Psoas muscle (tissue), 8 donors: Measurements from ENCODE around the gene LRBA. TPM values are rescaled to one million over a fixed set of nuclear protein-coding genes. Genes with fewer than 3 reads are reported as not detected.
"Not testable (repeated sequence)": the region's sequence is repeated elsewhere in the genome, so short reads cannot be mapped to it uniquely, and the experiment has no call there.

Source experiments
- ATAC-seq, 4 donors: fragments of 200-7000 bp; cut with Tn5 transposase; one replicate each; pipeline ENCODE4 v1.9.1; 2020; ENCODE audit warnings: moderate library complexity in 3 of 4, mild to moderate bottlenecking in 2 of 4
- DNase-seq, 2 donors: peaks; one replicate each; pipeline ENCODE4 v3.0.0-alpha.2; 2020
- H3K27ac ChIP-seq: fragments of 200-600 bp; one replicate; pipeline ENCODE4 v1.8.0; 2022
- H3K27me3 ChIP-seq, 3 donors: fragments of 200-600 bp in 1 of 3; one replicate each; pipeline versions ENCODE4 v1.6.1 to v1.8.0; 2013 to 2022; ENCODE audit warnings: low read length in 2 of 3, mild to moderate bottlenecking in 2 of 3, moderate library complexity in 1 of 3; ENCODE audit not compliant: insufficient read depth in 3 of 3
- H3K36me3 ChIP-seq, 2 donors: fragments of 200-600 bp in 1 of 2; one replicate each; pipeline versions ENCODE4 v1.6.1 to v1.8.0; 2013 to 2022; ENCODE audit warnings: low read depth in 1 of 2, mild to moderate bottlenecking in 1 of 2, moderate library complexity in 1 of 2; ENCODE audit not compliant: insufficient read depth in 1 of 2
- H3K4me1 ChIP-seq: fragments of 200-600 bp; one replicate; pipeline ENCODE4 v1.8.0; 2022
- H3K4me3 ChIP-seq: fragments of 200-600 bp; one replicate; pipeline ENCODE4 v1.8.0; 2022; ENCODE audit warnings: mild to moderate bottlenecking
- H3K9me3 ChIP-seq: fragments of 200-600 bp; one replicate; pipeline ENCODE4 v1.8.0; 2022
- WGBS, 3 donors: extraction: QIAGEN DNeasy Blood & Tissue Kit; methylation state at CpG; one replicate each; pipeline versions ENCODE4 v1.1.6 to v1.1.7; 2013; 5-methylcytosine and 5-hydroxymethylcytosine counted together
- intact Hi-C, 2 donors: fragments of 100-400 bp; cut with DNase I; formaldehyde crosslinking; loops; one replicate each; pipeline versions ENCODE4 v1.11.0 to v1.14.2; 2022
- polyA plus RNA-seq, 3 donors: library from polyadenylated mRNA; stranded (reverse); fragments of 200-250 nt; gene quantifications; one replicate each; pipeline ENCODE4 v1.2.3, GENCODE V29; 2013
- total RNA-seq, 4 donors: library from RNA; stranded (reverse); fragmentation: NEBNext Ultra II Directional in 2 of 4; extraction: Animal tissue kit (Norgen Biotek cat#: 25700) in 2 of 4; gene quantifications; one replicate each; pipeline versions ENCODE4 v1.2.1 to v1.2.4, GENCODE V29; 2021 to 2023
- TF ChIP-seq, protein P1 (sequence below): fragments of 200-600 bp; IDR thresholded peaks from one replicate; pipeline ENCODE4 v1.8.0; 2022; ENCODE audit warnings: antibody characterized with exemption
- donor health status: healthy with polysubstance abuse.
- donor health status: DM: no; HTN: no; CAD: no; lungs with moderate emphysema.
- donor health status: Bipolar disorder and iron deficiency.
- donor health status: healthy.
- donor health status: DM: yes; HTN: yes; CAD: no.
- donor health status: DM: no; HTN: no; CAD: no.
- donor health status: DM: no; HTN: no; CAD: no.
- donor health status: DM: yes; HTN: yes; CAD: no.

LRBA gene
- total and polyA plus RNA-seq, 7 donors, result 2.9 to 10.6 (median 6.4) TPM

DNA sequence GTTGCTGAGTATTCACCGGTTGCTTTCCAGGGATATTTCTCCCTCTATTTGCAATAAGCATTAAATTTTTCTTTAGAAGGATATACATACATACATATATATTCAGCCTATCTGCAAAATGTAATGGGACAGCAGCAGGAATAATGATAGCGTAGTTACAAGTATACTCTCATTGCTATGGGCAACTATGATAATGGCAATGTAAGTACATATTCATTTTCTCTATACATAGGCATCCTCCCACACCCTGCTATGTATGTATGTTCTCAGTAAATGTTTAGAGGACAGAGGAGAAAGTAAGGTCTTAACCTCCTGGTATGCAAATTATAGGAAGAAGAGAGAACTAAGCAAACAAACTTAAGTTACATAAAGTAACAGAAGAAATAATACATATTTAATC, 452.8 kb downstream of the LRBA start:
- ATAC-seq (no peak), DNase-seq (no peak)
- H3K36me3 ChIP-seq, result no peaks in the 10 kb centered on the region
- TF ChIP-seq, protein P1, sequence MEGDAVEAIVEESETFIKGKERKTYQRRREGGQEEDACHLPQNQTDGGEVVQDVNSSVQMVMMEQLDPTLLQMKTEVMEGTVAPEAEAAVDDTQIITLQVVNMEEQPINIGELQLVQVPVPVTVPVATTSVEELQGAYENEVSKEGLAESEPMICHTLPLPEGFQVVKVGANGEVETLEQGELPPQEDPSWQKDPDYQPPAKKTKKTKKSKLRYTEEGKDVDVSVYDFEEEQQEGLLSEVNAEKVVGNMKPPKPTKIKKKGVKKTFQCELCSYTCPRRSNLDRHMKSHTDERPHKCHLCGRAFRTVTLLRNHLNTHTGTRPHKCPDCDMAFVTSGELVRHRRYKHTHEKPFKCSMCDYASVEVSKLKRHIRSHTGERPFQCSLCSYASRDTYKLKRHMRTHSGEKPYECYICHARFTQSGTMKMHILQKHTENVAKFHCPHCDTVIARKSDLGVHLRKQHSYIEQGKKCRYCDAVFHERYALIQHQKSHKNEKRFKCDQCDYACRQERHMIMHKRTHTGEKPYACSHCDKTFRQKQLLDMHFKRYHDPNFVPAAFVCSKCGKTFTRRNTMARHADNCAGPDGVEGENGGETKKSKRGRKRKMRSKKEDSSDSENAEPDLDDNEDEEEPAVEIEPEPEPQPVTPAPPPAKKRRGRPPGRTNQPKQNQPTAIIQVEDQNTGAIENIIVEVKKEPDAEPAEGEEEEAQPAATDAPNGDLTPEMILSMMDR, result no peak
- no peaks in the 10 kb centered on the region for H3K4me1 ChIP-seq
- no peak overlapping the region for H3K4me3 ChIP-seq
- no peak overlapping the region for H3K27ac ChIP-seq
- peaks cover 3% of the 10 kb centered on the region for H3K9me3 ChIP-seq
- intact Hi-C loops, result no loop called here
- 95 to 99% (median 97%) methylated on average over 2 of the region's 2 CpGs for WGBS, 3 donors
- no peaks in the 10 kb centered on the region for H3K27me3 ChIP-seq

- no peak overlapping the region for H3K27ac ChIP-seq
- DNase-seq (no peak), ATAC-seq (no peak)
- no peaks in the 10 kb centered on the region for H3K27me3 ChIP-seq
- H3K9me3 ChIP-seq, result peaks cover 3% of the 10 kb centered on the region
- WGBS, 3 donors, result 93 to 100% (median 96%) methylated on average over 2 of the region's 2 CpGs
- no peaks in the 10 kb centered on the region for H3K4me1 ChIP-seq
- H3K36me3 ChIP-seq, result no peaks in the 10 kb centered on the region
- no peak overlapping the region for H3K4me3 ChIP-seq
- TF ChIP-seq, protein P1, result no peak
- intact Hi-C loops, result no loop called here
These were observed 453.8 kb downstream of the LRBA start for GRCh38 chr4:150561143-150561737.

GRCh38 chr4:150557811-150558210, 457.3 kb downstream of the LRBA start:
- H3K36me3 ChIP-seq, H3K4me3 ChIP-seq, H3K27me3 ChIP-seq, H3K4me1 ChIP-seq, DNase-seq, H3K27ac ChIP-seq, intact Hi-C loops, ATAC-seq, H3K9me3 ChIP-seq: not testable (repeated sequence)
- 88 to 96% (median 89%) methylated on average over 3 of the region's 3 CpGs for WGBS, 3 donors

GRCh38 chr4:150547154-150547838, 467.8 kb downstream of the LRBA start:
- Histone ChIP-seq H3K4me3 (no peak overlapping the region), H3K27ac (no peak overlapping the region), H3K9me3 (no peaks in the 10 kb centered on the region), H3K36me3 (no peaks in the 10 kb centered on the region), H3K27me3 (no peaks in the 10 kb centered on the region), H3K4me1 (no peaks in the 10 kb centered on the region)
- ATAC-seq (no peak), DNase-seq (no peak)
- 75 to 82% (median 80%) methylated on average over 4 of the region's 4 CpGs for WGBS, 3 donors
- intact Hi-C loops, result no loop called here
- TF ChIP-seq, protein P1, result no peak

- Histone ChIP-seq H3K27me3 (no peaks in the 10 kb centered on the region), H3K36me3 (no peaks in the 10 kb centered on the region), H3K4me3 (no peak overlapping the region), H3K4me1 (no peaks in the 10 kb centered on the region), H3K27ac (no peak overlapping the region), H3K9me3 (no peaks in the 10 kb centered on the region)
- intact Hi-C loops, result no loop called here
- 91 to 94% (median 93%) methylated on average over 2 of the region's 2 CpGs for WGBS, 3 donors
- no peak for DNase-seq
- TF ChIP-seq, protein P1, result no peak
- no peak for ATAC-seq
These were observed 468.8 kb downstream of the LRBA start for GRCh38 chr4:150546286-150546685.
